Stimulated activated CD8-positive, alpha-beta memory T cell treated with anti-CD3 and anti-CD28 coated beads, Interleukin-4, amount 100 ng/mL, for 48 hours (primary cell): ENCODE results near the gene IFI44L.

Experiments used
- DNase-seq: peaks from one replicate; pipeline ENCODE4 v3.0.0-alpha.2; 2020

IFI44L gene

DNA sequence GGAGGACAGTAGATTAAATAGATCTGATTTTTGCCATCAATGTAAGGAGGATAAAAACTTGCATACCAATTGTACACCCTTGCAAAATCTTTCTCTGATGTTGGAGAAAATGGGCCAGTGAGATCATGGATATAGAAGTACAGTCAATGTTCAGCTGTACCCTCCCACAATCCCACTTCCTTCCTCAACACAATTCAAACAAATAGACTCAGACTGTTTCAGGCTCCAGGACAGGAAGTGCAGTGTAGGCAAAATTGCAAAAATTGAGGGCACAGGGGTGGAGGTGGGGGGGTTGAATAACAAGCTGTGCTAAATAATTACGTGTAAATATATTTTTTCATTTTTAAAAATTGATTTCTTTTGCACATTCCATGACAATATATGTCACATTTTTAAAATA is 25.5 kb downstream of the IFI44L start:
- DNase-seq: no peak

DNA sequence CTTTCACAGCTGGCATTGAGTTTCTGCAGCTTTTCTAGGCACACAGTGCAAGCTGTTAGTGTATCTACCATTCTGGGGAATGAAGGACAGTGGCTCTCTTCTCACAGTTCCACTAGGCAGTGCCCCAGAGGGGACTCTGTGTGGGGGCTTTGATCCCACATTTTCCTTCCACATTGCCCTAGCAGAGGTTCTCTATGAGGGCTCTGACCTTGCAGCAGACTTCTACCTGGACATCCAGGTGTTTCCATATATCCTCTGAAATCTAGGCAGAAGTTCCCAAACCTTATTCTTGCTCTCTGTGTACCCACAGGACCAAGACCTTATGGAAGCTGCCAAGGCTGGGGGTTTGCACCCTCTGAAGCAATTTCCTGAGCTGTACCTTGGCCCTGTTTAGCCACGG is 27.0 kb downstream of the IFI44L start:
- no peak for DNase-seq

DNA sequence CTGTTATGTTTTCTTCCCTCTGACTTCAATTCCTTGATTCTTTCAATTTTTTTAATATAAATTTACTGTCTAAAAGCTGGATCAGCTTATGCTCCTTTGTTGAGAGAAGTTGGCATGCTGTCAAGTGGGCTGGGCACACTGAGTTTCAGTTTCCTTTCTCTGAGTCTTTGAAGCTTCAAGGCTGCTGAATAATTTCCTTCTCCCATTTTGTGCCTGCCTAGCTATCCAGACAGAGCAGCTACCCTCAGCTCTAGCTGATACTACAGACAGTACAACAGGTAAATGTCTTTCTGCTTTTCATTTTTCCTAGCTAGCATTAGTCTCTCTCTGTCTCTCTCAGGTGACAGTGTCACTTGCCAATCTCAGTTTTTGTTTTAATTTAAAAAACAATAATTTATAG is 29.4 kb downstream of the IFI44L start, which contains the start of gene IFI44:
IFI44 (plus strand) TSS at position 204 of the 400 bp plus-strand sequence. CDS start 365 bp downstream, outside the sequence.
- DNase-seq: peak; percentile 76

DNA sequence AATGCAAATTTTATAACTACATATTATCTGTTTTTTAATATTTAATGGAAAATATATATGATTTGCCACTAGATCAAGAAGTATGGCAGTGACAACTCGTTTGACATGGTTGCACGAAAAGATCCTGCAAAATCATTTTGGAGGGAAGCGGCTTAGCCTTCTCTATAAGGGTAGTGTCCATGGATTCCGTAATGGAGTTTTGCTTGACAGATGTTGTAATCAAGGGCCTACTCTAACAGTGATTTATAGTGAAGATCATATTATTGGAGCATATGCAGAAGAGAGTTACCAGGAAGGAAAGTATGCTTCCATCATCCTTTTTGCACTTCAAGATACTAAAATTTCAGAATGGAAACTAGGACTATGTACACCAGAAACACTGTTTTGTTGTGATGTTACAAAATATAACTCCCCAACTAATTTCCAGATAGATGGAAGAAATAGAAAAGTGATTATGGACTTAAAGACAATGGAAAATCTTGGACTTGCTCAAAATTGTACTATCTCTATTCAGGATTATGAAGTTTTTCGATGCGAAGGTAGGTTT is 29.9 kb downstream of the IFI44L start:
- no peak for DNase-seq

DNA sequence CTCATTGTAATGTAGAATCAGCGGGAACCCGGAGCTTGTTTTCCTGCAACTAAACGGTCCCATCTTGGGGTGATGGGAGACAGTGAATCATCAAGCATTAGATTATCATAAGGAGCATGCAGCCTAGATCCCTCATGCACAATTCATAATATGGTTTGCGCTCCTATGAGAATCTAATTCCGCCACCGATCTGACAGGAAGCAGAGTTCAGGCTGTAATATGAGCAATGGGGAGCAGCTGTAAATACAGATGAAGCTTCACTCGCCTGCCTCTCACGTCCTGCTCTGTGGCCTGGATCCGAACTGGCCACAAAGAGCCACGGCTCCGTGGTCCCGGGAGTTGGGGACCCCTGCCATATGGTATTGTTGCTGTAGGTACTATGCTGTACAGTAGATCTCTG is 31.0 kb downstream of the IFI44L start:
- DNase-seq: peak; percentile 37

DNA sequence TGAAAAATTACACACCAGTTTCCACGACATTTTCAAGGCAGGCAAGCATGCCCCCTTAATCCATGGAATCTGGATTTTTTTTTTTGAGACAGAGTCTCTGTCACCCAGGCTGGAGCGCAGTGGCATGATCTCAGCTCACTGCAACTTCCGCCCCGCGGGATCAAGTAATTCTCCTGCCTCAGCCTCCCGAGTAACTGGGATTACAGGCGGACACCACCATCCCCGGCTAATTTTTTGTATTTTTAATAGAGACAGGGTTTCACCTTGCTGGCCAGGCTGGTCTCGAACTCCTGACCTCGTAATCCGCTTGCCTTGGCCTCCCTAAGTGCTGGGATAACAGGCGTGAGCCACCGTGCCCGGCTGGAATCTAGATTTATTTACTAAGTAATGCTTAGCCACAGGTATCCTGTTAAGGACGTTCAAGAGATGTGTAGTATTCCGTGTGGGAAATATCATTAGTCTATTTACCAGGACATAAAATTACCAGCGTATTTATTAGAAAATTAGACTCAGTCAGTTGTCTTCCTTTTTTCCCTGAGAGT is 31.8 kb downstream of the IFI44L start:
- DNase-seq: no peak

DNA sequence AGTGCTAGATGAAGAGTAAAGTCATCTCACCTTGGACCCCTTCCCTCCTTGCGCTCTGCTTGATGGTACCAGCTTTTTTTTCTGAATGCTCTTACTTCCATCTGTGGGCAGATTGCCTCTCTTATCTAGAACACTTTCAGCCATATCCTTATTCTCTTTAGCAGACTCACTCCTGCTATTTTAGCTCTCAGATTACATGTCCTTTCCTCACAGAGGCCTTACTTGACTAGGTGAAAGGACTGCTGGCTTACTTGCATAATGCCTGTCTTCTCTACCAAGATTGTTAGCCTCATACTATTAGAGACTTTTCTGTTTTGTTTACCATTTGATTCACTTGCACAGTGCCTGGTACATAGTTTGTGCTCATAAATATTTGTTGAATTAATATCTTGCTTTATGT is 38.7 kb downstream of the IFI44L start:
- DNase-seq: no peak

DNA sequence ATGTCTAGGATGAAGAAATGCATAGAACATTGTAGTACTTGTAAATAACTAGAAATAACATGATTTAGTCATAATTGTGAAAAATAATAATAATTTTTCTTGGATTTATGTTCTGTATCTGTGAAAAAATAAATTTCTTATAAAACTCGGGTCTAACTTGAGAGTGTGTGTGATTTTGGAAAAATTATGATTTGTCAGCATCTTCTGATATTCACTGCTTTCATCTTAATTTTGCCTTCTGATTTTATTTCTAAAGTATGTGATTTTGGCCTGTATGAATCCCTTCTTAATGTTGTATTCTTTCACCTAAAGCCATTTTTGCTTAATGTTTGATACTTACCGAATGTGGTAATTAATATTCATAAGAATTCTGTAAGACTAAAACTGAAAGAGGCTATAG is 43.7 kb downstream of the IFI44L start:
- DNase-seq: no peak

DNA sequence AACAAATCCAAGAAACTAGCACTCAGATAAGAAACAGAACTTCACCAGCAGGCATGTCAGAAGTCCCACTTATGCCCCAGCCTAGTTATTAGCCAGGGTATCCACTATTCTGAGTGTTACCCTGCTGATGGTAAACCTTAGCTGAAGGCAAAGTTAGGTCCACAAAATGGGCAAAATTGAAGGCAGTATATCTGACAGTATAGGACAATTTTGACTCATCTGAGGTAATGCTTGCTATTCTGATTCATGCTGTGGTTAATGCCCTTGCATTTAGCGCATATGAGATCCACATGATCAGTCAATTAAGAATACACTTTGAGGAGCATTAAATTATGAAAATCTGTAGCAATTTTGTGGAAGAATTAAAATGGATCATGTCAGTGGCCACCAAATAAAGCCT is 44.5 kb downstream of the IFI44L start:
- DNase-seq: no peak

DNA sequence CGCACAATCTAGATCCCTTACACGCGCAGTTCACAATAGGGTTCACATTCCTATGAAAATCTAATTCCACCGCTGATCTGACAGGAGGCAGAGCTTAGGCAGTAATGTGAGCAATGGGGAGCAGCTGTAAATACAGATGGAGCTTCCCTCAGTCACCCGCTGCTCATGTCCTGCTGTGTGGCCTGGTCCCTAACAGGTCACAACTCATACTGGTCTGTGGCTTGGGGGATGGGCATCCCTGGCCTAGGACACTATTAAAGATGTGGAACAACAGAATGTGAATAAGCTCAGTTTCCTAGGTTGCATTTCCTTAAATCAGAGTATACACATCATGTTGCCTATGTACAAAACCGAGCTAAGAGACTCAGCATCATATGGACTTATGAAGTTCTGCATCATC is 45.6 kb downstream of the IFI44L start:
- no peak for DNase-seq

DNA sequence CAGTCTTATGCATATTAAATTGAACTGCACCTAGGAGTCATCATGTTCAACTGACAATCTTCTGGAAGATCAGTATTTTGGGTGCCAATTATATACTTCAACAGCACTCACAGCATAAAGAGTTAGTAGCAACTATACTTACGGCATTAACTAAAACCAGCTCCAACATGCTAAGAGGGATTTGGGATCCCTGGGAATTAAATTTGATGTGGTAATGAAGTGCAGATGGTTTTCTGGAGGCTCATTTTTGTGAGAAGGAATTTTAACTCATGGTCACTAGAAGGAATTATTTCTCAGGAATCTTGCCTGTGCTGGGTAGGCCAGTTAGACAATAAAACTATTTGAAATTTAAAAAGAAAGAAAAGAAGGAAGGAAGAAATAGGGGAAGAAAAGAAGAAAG is 47.7 kb downstream of the IFI44L start:
- DNase-seq: no peak

DNA sequence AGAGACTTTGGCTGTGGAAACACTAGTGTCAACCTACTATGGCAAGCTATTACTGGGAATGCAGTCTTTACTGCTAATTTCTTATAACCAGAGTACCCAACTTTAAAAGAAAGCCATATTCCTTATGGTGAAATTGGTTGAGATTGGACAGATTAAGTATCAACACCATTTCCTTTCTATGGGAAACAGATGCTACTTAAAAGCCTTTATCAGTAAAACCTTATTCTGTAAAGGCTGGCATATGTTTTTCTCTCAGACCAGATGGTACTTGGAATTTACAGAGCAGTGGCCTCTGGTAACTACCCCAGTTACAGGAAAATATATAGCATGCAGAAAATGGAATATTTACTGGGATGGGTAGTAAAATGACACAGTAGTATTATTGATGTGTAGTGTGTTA is 48.2 kb downstream of the IFI44L start:
- DNase-seq: no peak

DNA sequence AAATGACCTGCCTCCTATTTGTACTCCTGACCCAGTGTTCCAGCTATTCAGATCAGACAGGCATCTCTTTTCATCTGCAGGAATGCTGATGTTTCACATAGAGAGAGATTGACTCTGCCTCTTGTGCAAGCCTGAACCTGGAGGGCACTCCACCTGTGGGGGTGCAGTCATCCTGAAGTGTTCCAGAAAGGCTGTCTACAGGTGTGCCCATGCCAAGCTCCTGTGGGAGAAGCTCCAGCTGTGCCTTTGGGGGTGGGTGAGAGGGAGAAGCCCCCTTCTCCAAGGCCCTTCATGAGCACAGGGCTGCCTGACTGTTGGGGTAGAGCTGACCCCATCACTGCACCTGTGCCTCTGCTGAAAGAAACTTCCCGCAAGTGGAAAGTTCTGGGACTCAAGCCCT is 52.2 kb downstream of the IFI44L start:
- no peak for DNase-seq

DNA sequence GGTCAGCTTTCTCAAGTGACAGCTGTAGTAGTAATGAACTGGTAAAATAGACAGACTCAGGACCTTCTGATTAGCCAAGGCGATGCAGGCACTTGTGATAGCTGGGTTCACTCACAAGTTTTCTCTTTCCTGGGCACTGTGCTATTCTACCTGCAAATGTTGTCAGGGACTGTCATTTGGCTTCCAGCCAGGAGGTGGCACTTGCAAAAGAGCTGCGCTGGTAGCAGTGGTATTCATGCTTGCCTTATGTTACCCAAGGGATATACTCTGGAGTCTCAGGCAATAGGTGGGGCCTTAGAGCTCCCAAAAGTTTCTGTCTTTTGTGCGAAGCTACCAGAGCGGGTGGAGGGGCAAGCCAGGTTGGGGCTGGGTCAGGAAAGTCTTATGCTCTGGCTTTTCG is 52.9 kb downstream of the IFI44L start:
- peak; percentile 35 for DNase-seq

DNA sequence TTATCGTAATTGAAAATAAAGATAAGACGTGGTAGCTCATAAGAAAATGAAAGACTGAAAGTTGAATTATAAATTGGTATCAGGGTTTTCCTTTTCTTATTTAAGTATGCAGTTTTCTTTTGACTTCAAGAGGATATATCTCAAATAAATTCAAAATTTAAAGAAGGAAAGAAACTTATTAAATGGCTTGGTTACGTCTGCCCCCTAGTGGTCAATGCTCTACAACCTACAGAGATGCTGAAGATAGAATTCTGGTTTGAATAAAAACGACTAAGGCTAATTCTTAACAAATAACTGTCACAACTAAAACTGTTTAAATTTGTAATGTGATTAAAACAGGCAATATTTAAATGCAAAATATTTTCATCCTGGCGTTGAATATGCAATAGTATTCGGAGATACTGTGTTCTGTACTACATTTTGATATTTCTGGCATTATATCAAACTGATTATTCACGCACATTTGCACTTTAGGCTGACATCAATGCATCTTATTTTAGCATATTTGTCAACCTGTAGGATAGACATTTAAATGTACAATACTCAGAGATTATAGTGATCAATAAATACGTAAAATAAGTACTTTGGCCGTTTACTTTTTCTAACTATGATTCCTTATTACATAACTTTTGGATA is 56.2 kb downstream of the IFI44L start:
- peak; percentile 65 for DNase-seq

DNA sequence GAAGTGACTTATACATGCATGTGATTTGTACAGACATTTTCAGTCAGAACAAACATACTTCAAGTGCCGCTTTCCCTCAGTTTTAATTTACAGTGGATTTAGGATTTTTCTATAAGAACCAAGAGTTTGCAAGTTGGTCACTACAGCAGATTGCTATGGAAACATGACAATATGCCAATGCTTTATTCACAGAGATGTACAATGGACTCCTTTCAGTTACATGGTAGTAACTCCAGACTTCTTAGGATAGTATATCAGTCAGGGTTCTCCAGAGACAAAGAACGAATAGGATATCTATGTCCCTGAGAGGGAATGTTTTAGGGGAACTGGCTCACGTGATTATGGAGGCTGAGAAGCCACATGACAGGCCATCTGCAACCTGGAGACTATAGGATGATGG is 56.7 kb downstream of the IFI44L start:
- no peak for DNase-seq

DNA sequence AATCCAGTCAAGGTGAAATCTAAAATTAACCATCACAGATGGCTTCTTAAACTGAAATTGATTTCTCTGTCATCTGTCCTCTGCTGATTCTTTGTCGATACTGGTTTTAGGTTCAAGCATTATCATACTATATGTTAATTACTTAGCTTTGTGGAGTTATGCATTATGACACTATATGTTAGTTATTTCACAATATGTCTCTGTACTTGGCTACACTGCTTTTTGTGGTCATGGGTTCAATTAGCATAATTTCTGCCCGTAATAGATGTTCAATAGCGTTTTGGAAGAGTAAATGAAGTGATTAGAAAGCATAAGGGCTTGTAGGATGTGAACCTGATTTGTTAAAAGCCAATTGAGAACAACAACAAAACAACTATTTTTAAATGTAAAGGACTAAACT is 57.5 kb downstream of the IFI44L start:
- no peak for DNase-seq

DNA sequence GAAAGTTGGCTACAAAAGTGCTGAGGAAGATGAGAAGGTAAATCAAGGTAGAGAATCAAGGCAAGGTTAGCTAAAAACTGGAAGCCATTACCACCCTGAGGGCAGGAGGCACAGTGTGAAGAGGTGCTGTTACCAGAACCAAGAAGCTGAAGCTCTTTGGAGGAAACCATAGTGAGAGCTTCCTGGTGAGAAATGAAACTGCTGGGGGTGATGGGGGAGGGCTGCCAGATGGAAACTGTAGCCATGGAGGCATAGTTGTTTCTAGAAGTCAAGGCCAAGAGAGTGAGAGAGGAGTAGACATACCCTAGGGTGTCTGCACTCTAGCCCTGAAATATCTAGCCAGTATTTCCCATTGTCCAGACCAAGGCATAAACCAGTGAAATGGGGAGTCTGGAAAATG is 58.1 kb downstream of the IFI44L start:
- no peak for DNase-seq

DNA sequence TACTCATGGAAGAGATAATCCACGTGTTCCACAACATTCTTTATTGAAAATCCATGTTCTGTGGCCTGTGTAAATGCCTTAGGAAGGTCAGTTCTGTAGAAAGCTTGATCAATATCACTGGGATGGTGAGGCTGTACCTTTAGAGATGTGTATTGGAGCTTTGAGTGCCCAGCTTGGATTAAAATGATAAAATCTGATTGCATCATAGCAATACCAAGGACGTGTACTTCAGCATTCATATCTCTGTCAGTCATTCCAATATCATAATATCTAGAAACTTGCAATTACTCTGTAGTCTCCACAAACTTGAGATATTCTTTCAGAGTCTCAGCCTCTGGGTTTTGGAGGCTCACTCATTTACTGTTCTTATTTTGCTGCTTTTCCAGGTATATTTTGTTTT is 61.0 kb downstream of the IFI44L start:
- DNase-seq: no peak

DNA sequence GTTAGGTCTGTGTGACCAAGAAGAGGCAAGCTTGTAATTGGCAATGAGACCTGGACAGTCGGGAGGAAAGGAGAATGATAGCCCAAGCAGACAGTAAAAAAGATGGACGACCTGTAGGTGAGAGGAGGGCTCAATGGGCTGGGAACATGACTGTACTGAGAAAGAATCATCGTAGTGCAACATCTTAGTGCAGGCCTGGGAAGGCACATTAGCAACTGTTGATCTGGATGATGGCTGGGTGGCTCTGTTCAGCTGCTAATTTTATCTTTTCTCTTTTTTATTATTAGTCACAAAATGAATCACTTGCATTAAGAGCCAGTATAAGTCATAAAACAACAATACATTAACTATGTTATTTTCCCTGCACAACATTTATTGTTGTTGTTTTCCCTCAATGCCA is 62.2 kb downstream of the IFI44L start:
- no peak for DNase-seq

DNA sequence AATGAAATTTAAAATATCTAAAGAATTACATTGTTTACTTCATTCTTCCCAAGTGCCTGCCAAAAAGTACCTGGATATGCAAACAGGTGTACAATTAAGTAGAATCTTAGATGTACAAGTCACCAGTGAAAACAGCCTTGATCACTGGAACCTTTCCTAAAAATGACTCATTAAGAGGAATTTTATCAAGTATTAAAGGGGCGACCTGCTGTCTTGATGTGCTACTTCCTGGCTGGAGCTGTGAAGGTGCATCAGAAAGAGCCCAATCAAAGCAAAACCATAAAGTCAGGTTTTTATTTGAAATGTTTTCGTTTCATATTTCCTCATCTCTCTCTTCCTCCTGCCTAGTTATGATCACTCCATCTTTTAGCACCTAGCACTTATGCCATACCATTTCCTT is 62.8 kb downstream of the IFI44L start:
- no peak for DNase-seq

DNA sequence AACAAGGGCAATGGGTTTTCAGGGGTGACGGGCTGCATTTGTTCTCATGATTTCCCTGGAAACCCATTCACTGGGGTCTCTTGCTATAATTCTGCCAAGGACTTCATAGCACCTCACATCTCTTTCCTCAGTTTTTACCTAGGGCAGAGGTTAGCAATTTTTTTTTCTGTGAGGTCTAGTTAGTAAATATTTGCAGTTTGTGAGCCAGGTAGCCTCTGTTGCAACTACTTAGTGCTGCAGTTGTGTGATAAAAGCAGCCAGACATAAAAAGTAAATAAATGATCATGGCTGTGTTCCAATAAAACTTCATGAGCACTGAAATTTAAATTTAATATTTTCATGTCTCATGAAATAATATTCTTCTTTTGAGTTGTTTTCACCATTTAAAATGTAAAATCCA is 67.1 kb downstream of the IFI44L start:
- no peak for DNase-seq

DNA sequence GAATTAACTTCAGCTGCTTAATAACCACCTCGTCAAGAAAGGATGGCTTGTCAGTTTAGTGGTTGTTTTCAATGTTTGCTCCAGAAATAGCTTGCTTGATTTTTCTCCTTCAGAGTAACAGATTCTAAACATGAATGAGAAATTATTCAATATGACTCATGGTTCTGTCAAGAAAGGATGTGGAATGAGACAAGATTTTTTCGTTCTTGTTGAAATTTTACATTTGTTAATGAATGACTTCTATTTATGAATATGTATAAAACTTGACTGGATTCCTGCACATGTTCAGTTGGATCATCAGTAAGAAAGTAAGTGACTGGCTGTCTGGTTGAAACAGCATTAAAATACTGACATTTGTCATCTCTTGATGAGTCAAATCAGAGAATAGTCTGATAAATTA is 67.7 kb downstream of the IFI44L start:
- no peak for DNase-seq

DNA sequence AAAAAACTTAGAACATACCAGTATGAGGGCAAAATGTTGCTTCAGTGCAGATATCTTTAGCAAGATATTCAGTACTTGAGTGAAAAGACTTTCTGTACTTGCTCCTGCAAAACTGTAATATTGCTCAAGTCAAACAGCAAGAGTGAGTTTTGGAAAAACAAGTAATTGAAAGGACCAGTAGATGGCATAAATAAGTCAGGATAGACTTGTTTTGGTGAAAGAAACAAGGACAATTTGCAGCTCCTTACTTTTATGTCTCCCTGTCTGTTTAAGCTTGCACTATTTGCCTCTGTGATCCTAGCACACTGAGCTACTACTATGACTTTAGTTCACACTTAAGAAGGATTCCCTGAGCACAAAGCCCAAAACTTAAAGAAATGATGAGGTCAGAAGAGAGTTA is 68.4 kb downstream of the IFI44L start:
- no peak for DNase-seq

DNA sequence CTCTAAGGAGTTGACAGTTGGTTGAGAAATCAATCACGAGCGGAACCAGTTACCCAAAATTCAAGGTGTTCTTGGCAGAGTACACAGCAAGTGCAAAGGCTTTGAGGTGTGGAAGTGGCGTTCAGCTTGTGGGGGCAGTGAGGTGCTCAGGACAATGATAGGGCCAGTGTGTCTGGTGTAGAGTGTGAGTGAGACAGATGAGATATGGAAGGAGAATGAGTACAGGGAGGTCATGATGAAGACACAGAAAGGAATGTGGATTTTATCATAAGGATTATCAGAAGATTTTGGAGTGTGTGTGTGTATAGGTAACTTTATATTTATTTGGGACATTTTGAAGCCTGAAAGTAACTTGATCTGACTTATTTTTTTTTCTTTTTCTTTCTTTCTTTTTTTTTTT is 70.3 kb downstream of the IFI44L start:
- no peak for DNase-seq
